Epithelial cell of umbilical artery (primary cell): Measurements from ENCODE around the gene PCDH12. TPM values are rescaled to one million over a fixed set of nuclear protein-coding genes. Genes with fewer than 3 reads are reported as not detected.

ENCODE experiments used
- total RNA-seq: library from RNA; depleted of rRNA; stranded (reverse); fragments of >200 nt; gene quantifications from 2 replicates; pipeline ENCODE4 v1.2.3, GENCODE V29; 2014

The PCDH12 gene
- total RNA-seq = 20.5 and 32.1 TPM in 2 replicates

GRCh38 chr5:141958113-141958512 lies at the start of gene PCDH12:
TSS of gene PCDH12 (minus strand) at chr5:141958202. CDS start at chr5:141957851, 351 bp downstream.

GRCh38 chr5:141968914-141969608 lies 11.1 kb upstream of the PCDH12 start, which contains the start of gene RNF14:
TSS of gene RNF14 (plus strand) at chr5:141969105. CDS start at chr5:141973589, 4,484 bp downstream.

GRCh38 chr5:141923448-141924313 lies 34.3 kb downstream of the PCDH12 start, which contains the start of gene DELE1:
TSS of gene DELE1 (plus strand) at chr5:141923871. CDS start at chr5:141923942, 71 bp downstream.

Other genes starting within 250 kb of the PCDH12 start
- 144 and 266 TPM in 2 replicates for gene PCDH1, start 79.8 kb downstream of the PCDH12 start, total RNA-seq
- gene DELE1, start 34.3 kb downstream of the PCDH12 start, total RNA-seq = 40.9 and 43.3 TPM in 2 replicates
- gene RNF14, start 10.9 kb upstream of the PCDH12 start, total RNA-seq = 69.1 and 71.1 TPM in 2 replicates
- gene GNPDA1, start 54.8 kb upstream of the PCDH12 start, total RNA-seq = 46.8 and 77.8 TPM in 2 replicates
- 30.5 and 87.4 TPM in 2 replicates for gene NDFIP1, start 150.6 kb upstream of the PCDH12 start, total RNA-seq